ENCODE data around the gene PSMD1.

PSMD1 gene

GRCh38 chr2:231210782-231211181 is 154.1 kb downstream of the PSMD1 start:
- no peaks in the 10 kb centered on the region for H4K20me1 ChIP-seq (ENCODE audit: insufficient read depth, low read length)
- no peak for TF ChIP-seq EZH2phosphoT487 (IDR thresholded peaks at IDR 0.05; ENCODE audit: low read depth)
- TF ChIP-seq CTCF (IDR thresholded peaks at IDR 0.05; ENCODE audit: low read depth, low read length): no peak
- no peaks in the 10 kb centered on the region for H3K79me2 ChIP-seq (ENCODE audit: low read length)
- H3K9ac ChIP-seq (ENCODE audit: low read length): no peak overlapping the region
- no peak overlapping the region for H2AFZ ChIP-seq (ENCODE audit: low read depth, low read length)
- no peaks in the 10 kb centered on the region for H3K36me3 ChIP-seq (replicated peaks; ENCODE audit: low read depth, low read length)
- H3K4me3 ChIP-seq (ENCODE audit: low read length): no peak overlapping the region
- no peaks in the 10 kb centered on the region for H3K27me3 ChIP-seq (ENCODE audit: low read depth, low read length)
- H3K9me3 ChIP-seq (ENCODE audit: insufficient read depth, low read length): no peaks in the 10 kb centered on the region
- H3K4me2 ChIP-seq (ENCODE audit: low read length): no peak overlapping the region
- no peaks in the 10 kb centered on the region for H3K4me1 ChIP-seq (ENCODE audit: low read length)
- H3K27ac ChIP-seq (ENCODE audit: low read length): no peak overlapping the region

- Histone ChIP-seq H3K27ac (ENCODE audit: low read length) (no peak overlapping the region), H2AFZ (ENCODE audit: low read depth, low read length) (no peak overlapping the region), H3K4me1 (ENCODE audit: low read length) (no peaks in the 10 kb centered on the region), H3K27me3 (ENCODE audit: low read depth, low read length) (no peaks in the 10 kb centered on the region), H3K9me3 (ENCODE audit: insufficient read depth, low read length) (no peaks in the 10 kb centered on the region), H3K79me2 (ENCODE audit: low read length) (no peaks in the 10 kb centered on the region), H3K4me3 (ENCODE audit: low read length) (no peak overlapping the region), H3K9ac (ENCODE audit: low read length) (no peak overlapping the region), H3K36me3 (replicated peaks; ENCODE audit: low read depth, low read length) (no peaks in the 10 kb centered on the region), H4K20me1 (ENCODE audit: insufficient read depth, low read length) (no peaks in the 10 kb centered on the region), H3K4me2 (ENCODE audit: low read length) (no peak overlapping the region)
- TF ChIP-seq CTCF (IDR thresholded peaks at IDR 0.05; ENCODE audit: low read depth, low read length) (no peak), EZH2phosphoT487 (IDR thresholded peaks at IDR 0.05; ENCODE audit: low read depth) (no peak)
Measured at GRCh38 chr2:231211486-231211885, 154.8 kb downstream of the PSMD1 start.

GRCh38 chr2:231212329-231212845 is 155.7 kb downstream of the PSMD1 start:
- no peak for TF ChIP-seq EZH2phosphoT487 (IDR thresholded peaks at IDR 0.05; ENCODE audit: low read depth)
- TF ChIP-seq CTCF (IDR thresholded peaks at IDR 0.05; ENCODE audit: low read depth, low read length): no peak
- no peak overlapping the region for H3K27ac ChIP-seq (ENCODE audit: low read length)

GRCh38 chr2:231213931-231214642 is 157.4 kb downstream of the PSMD1 start:
- Histone ChIP-seq H3K79me2 (ENCODE audit: low read length) (no peaks in the 10 kb centered on the region), H3K9ac (ENCODE audit: low read length) (no peak overlapping the region), H3K27me3 (ENCODE audit: low read depth, low read length) (no peaks in the 10 kb centered on the region), H3K9me3 (ENCODE audit: insufficient read depth, low read length) (no peaks in the 10 kb centered on the region), H3K4me3 (ENCODE audit: low read length) (no peak overlapping the region), H2AFZ (ENCODE audit: low read depth, low read length) (no peak overlapping the region), H3K27ac (ENCODE audit: low read length) (no peak overlapping the region), H3K4me1 (ENCODE audit: low read length) (no peaks in the 10 kb centered on the region), H3K36me3 (replicated peaks; ENCODE audit: low read depth, low read length) (no peaks in the 10 kb centered on the region), H3K4me2 (ENCODE audit: low read length) (no peak overlapping the region), H4K20me1 (ENCODE audit: insufficient read depth, low read length) (no peaks in the 10 kb centered on the region)
- no peak for TF ChIP-seq EZH2phosphoT487 (IDR thresholded peaks at IDR 0.05; ENCODE audit: low read depth)
- TF ChIP-seq CTCF (IDR thresholded peaks at IDR 0.05; ENCODE audit: low read depth, low read length): no peak

More at GRCh38 chr2:231212329-231212845, 155.7 kb downstream of the PSMD1 start:
- H3K27me3 ChIP-seq (ENCODE audit: low read depth, low read length): no peaks in the 10 kb centered on the region
- H2AFZ ChIP-seq (ENCODE audit: low read depth, low read length): no peak overlapping the region
- no peaks in the 10 kb centered on the region for H3K9me3 ChIP-seq (ENCODE audit: insufficient read depth, low read length)
- H3K4me1 ChIP-seq (ENCODE audit: low read length): no peaks in the 10 kb centered on the region
- no peak overlapping the region for H3K4me3 ChIP-seq (ENCODE audit: low read length)
- H3K9ac ChIP-seq (ENCODE audit: low read length): no peak overlapping the region
- H3K4me2 ChIP-seq (ENCODE audit: low read length): no peak overlapping the region
- no peaks in the 10 kb centered on the region for H4K20me1 ChIP-seq (ENCODE audit: insufficient read depth, low read length)
- H3K79me2 ChIP-seq (ENCODE audit: low read length): no peaks in the 10 kb centered on the region
- H3K36me3 ChIP-seq (replicated peaks; ENCODE audit: low read depth, low read length): no peaks in the 10 kb centered on the region

Measured in OCI-LY3 (cell line).